Esophagus squamous epithelium (tissue), 5 donors: ENCODE results near the gene ZC3H8. TPM values are rescaled to one million over a fixed set of nuclear protein-coding genes. Genes with fewer than 3 reads are reported as not detected.

Experiments
- DNase-seq: peaks from one replicate; lab custom pipeline; 2025; lab: John Stamatoyannopoulos, UW
- H3K27ac ChIP-seq, 4 donors: fragments of 200-600 bp; sonication (generic); one replicate each; pipeline ENCODE4 v1.5.1; 2016 to 2019; ENCODE audit warnings: mild to moderate bottlenecking in 1 of 4
- H3K27me3 ChIP-seq, 4 donors: fragments of 200-600 bp; sonication (generic); 1 replicate in 3 of 4; 2 replicates in 1 of 4; pipeline versions ENCODE4 v1.5.1 to v1.6.0; 2017 to 2021; ENCODE audit warnings: antibody characterized with exemption in 1 of 4
- H3K36me3 ChIP-seq, 3 donors: fragments of 200-600 bp; sonication (generic); one replicate each; pipeline ENCODE4 v1.5.1; 2016 to 2019
- H3K4me1 ChIP-seq, 3 donors: fragments of 200-600 bp; sonication (generic); one replicate each; pipeline ENCODE4 v1.5.1; 2017 to 2019
- H3K4me3 ChIP-seq, 4 donors: fragments of 200-600 bp; sonication (generic); 1 replicate in 3 of 4; 2 replicates in 1 of 4; pipeline ENCODE4 v1.5.1; 2016 to 2019; ENCODE audit warnings: mild to moderate bottlenecking in 2 of 4, moderate library complexity in 1 of 4
- H3K9me3 ChIP-seq, 3 donors: fragments of 200-600 bp; sonication (generic); one replicate each; pipeline ENCODE4 v1.5.1; 2016 to 2019
- CTCF ChIP-seq, 6 experiments: fragments of 450-650 bp in 4 of 6; fragments of 200-600 bp in 2 of 6; sonication (generic) in 2 of 6; IDR thresholded peaks; one replicate each; pipeline ENCODE4 v1.5.1; 2016 to 2019; ENCODE audit warnings: antibody characterized with exemption in 6 of 6, mild to moderate bottlenecking in 4 of 6, moderate library complexity in 4 of 6
- POLR2A ChIP-seq, 4 donors: fragments of 450-650 bp; IDR thresholded peaks; one replicate each; pipeline ENCODE4 v1.6.1; 2017; ENCODE audit warnings: antibody characterized with exemption in 4 of 4, mild to moderate bottlenecking in 4 of 4, moderate library complexity in 3 of 4
- WGBS, 2 donors: methylation state at CpG; one replicate each; pipeline ENCODE4 v1.1.5; 2018; 5-methylcytosine and 5-hydroxymethylcytosine counted together
- intact Hi-C: fragments of 100-400 bp; cut with DNase I; formaldehyde crosslinking; loops from one replicate; pipeline ENCODE4 v1.15.0; 2022
- total RNA-seq, 4 donors: library from RNA; depleted of rRNA; stranded (reverse); fragments of >200 nt; gene quantifications; one replicate each; pipeline ENCODE4 v1.1.0, GENCODE V29; 2016
- donor health status: DM: yes; HTN: yes; CAD: no.

ZC3H8 gene
- total RNA-seq, 4 donors from 2014 or later, result 6.0 to 60.1 (median 37.1) TPM

- Histone ChIP-seq H3K4me3 (no peak overlapping the region), H3K9me3 (no peaks in the 10 kb centered on the region), H3K27ac (no peak overlapping the region), H3K36me3 (no peaks in the 10 kb centered on the region), H3K4me1 (no peaks in the 10 kb centered on the region), H3K27me3 (no peaks in the 10 kb centered on the region)
- TF ChIP-seq CTCF (IDR thresholded peaks at IDR 0.05), result no peak
- intact Hi-C loops, result no loop called here
- DNase-seq, result no peak
- 88 to 92% methylated on average over 9 to 10 of the region's 11 CpGs for WGBS, 2 donors
These were observed 91.9 kb downstream of the ZC3H8 start for GRCh38 chr2:112162956-112163355.

DNA sequence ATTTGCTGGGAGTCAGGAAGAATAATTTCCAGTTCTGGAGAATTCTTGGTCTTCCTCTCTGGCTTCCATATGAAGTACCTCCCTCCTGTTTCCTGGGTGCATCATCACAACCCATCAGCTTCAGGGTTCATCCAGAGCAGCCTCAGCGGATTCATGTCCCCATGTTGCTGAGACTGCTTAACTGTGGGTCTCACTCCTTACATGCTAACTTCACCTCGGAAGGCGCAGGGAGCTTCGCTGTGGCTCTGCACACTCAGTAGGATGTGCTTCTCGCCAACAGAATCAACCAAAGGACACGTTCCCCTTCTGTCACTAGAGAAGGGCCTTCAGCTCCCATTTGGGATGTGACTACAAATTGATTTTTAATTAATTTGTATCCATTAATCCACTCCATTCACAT lies 92.5 kb downstream of the ZC3H8 start:
- intact Hi-C loops, result no loop called here
- no peak for DNase-seq
- TF ChIP-seq POLR2A (IDR thresholded peaks at IDR 0.05) (no peak), CTCF (IDR thresholded peaks at IDR 0.05) (no peak)
- H3K27me3 ChIP-seq, result no peaks in the 10 kb centered on the region
- whole genome bisulfite sequencing, 2 donors, result 88 to 94% methylated on average over 6 of the region's 6 CpGs
- H3K27ac ChIP-seq, result no peak overlapping the region
- no peaks in the 10 kb centered on the region for H3K9me3 ChIP-seq
- no peaks in the 10 kb centered on the region for H3K4me1 ChIP-seq
- no peak overlapping the region for H3K4me3 ChIP-seq
- no peaks in the 10 kb centered on the region for H3K36me3 ChIP-seq

Other genes starting within 250 kb of the ZC3H8 start
- 10 to 100 TPM; 17.7 to 30.0 (median 23.6) TPM for gene TMEM87B, start 199.8 kb downstream of the ZC3H8 start, total RNA-seq
- gene FBLN7, start 116.7 kb downstream of the ZC3H8 start, total RNA-seq, result 1 to 10 TPM in 3 of 4 donors, not detected in 1; 1.1 to 2.9 (median 2.5) TPM
- gene ZC3H6, start 20.6 kb upstream of the ZC3H8 start, total RNA-seq, result 1 to 10 TPM; 1.6 to 9.0 (median 2.6) TPM
- gene RGPD8, start 178.6 kb upstream of the ZC3H8 start, total RNA-seq, result 10 to 100 TPM in 1 of 4 donors, 1 to 10 TPM in 3; 3.5 to 17.7 (median 6.6) TPM
- gene TTL, start 227.1 kb upstream of the ZC3H8 start, total RNA-seq, result 10 to 100 TPM; 11.6 to 24.2 (median 21.4) TPM